GM12875 (cell line): Measurements from ENCODE around the gene ZC3H8.

ENCODE experiments used
- H3K4me3 ChIP-seq: one replicate; pipeline ENCODE4 v1.5.1; 2011; ENCODE audit warnings: low read depth, low read length, control low read depth
- CTCF ChIP-seq: IDR thresholded peaks from 2 replicates; pipeline ENCODE4 v1.5.1; 2011; ENCODE audit warnings: low read depth, mild to moderate bottlenecking, control low read depth, inconsistent platforms, low read length, moderate library complexity, borderline replicate concordance; ENCODE audit not compliant: insufficient read depth

The ZC3H8 gene

GRCh38 chr2:112275887-112276773 lies 21.3 kb upstream of the ZC3H8 start:
- H3K4me3 ChIP-seq: peak overlapping the region; percentile 73
- TF ChIP-seq CTCF: no peak

GRCh38 chr2:112275311-112275886 lies 20.6 kb upstream of the ZC3H8 start, which contains the start of gene ZC3H6:
Gene ZC3H6, plus strand, starts transcription at chr2:112275597. Its CDS starts 398 bp downstream, at chr2:112275995.
- peak within 1 kb of the TSS; percentile 73 for H3K4me3 ChIP-seq
- TF ChIP-seq CTCF: 0 out of 2 replicates have a peak, but pooled peaks have one; percentile 20

- H3K4me3 ChIP-seq: no peak overlapping the region
- no peak for TF ChIP-seq CTCF
Measured at GRCh38 chr2:112273349-112273748, 18.5 kb upstream of the ZC3H8 start.

GRCh38 chr2:112272669-112273068 lies 17.8 kb upstream of the ZC3H8 start:
- no peak overlapping the region for H3K4me3 ChIP-seq
- no peak for TF ChIP-seq CTCF

- no peak overlapping the region for H3K4me3 ChIP-seq
- no peak for TF ChIP-seq CTCF
Measured at GRCh38 chr2:112268547-112268946, 13.7 kb upstream of the ZC3H8 start.

GRCh38 chr2:112262876-112263275 lies 8.0 kb upstream of the ZC3H8 start:
- TF ChIP-seq CTCF: no peak
- H3K4me3 ChIP-seq: no peak overlapping the region

GRCh38 chr2:112260295-112260625 lies 5.4 kb upstream of the ZC3H8 start:
- TF ChIP-seq CTCF: no peak
- H3K4me3 ChIP-seq: no peak overlapping the region
